OCI-LY7 (cell line): ENCODE results near the gene KRT17.
A peak's percentile ranks its signal among the peaks of the same experiment; 100 is the strongest.

ENCODE experiments used
- EZH2phosphoT487 ChIP-seq: fragments of 200-600 bp; sonication (generic); IDR thresholded peaks from 2 replicates; pipeline ENCODE4 v1.6.1; 2018; ENCODE audit warnings: low read depth, borderline replicate concordance, mild to moderate bottlenecking, mixed run types, antibody characterized with exemption, low read length, moderate library complexity, mixed read lengths
- TF ChIP-seq, protein P1 (sequence below): fragments of 200-600 bp; sonication (generic); conservative IDR thresholded peaks from 2 replicates; pipeline ENCODE4 v1.5.1; 2014; ENCODE audit warnings: mild to moderate bottlenecking, antibody characterized with exemption, low read length, moderate library complexity, mixed read lengths

DNA sequence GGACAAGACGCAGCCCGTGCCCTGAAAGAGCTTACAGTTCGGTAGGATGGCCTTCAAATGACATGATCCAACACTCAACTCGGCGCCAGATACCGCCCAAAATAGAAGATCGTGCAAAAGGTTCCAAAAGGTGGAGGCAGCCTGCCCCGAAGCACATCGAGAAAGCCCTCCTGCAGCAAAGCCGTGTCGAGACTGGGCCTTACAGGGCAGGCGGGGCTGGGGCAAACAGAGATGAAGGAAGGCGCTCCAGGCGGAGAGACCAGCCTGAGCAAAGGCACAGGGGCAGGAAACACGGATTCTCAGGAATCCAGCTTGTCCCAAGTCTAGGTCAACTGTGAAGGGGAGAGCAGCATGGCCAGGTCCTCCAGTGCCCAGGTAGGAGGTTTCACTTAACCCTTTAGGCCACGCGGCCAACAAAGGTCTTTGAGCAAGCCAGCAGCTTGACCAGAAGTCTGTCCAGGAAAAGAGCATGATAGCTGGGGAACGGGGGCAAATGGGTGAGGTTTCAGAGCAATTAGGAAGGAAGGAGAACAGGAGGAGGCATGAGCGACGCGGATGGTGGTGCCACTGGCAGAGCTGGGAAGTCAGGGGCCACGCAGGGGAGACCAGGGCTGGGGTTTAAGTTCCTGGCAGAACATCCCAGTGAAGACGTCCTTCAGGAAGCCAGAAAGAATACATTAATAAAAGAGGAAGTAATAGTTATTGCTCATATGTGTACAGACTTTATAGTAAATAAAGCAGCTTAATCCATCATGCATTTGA is 43.1 kb upstream of the KRT17 start:
- TF ChIP-seq, protein P1, sequence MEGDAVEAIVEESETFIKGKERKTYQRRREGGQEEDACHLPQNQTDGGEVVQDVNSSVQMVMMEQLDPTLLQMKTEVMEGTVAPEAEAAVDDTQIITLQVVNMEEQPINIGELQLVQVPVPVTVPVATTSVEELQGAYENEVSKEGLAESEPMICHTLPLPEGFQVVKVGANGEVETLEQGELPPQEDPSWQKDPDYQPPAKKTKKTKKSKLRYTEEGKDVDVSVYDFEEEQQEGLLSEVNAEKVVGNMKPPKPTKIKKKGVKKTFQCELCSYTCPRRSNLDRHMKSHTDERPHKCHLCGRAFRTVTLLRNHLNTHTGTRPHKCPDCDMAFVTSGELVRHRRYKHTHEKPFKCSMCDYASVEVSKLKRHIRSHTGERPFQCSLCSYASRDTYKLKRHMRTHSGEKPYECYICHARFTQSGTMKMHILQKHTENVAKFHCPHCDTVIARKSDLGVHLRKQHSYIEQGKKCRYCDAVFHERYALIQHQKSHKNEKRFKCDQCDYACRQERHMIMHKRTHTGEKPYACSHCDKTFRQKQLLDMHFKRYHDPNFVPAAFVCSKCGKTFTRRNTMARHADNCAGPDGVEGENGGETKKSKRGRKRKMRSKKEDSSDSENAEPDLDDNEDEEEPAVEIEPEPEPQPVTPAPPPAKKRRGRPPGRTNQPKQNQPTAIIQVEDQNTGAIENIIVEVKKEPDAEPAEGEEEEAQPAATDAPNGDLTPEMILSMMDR = peak; percentile 55; the same call in 1 of the 2 replicates
- TF ChIP-seq EZH2phosphoT487 = no peak
